Measurements from ENCODE around the gene KLC3.

GRCh38 chr19:45358213-45358792 lies 17.8 kb downstream of the KLC3 start:
- TF ChIP-seq EZH2 (IDR thresholded peaks at IDR 0.05; ENCODE audit: borderline replicate concordance, insufficient read depth, low read depth, low read length, poor library complexity, severe bottlenecking) (no peak), CTCF (IDR thresholded peaks at IDR 0.05) (no peak)

All from B cell (primary cell).